Endodermal cell (in vitro differentiated cells): Measurements from ENCODE around the gene PRR9. TPM values are rescaled to one million over a fixed set of nuclear protein-coding genes. Genes with fewer than 3 reads are reported as not detected.

Experiments
- DNase-seq: peaks from one replicate; pipeline ENCODE4 v3.0.0-alpha.2; 2017
- H3K27ac ChIP-seq: 2 replicates; pipeline ENCODE4 v1.5.1; 2013; ENCODE audit warnings: mild to moderate bottlenecking, low read depth, low read length, moderate library complexity
- H3K27me3 ChIP-seq: 2 replicates; pipeline ENCODE4 v1.6.1; 2013; ENCODE audit warnings: mild to moderate bottlenecking, low read length, moderate library complexity; ENCODE audit not compliant: insufficient read depth, control insufficient read depth, poor library complexity, severe bottlenecking
- H3K36me3 ChIP-seq: 2 replicates; pipeline ENCODE4 v1.7.0; 2013; ENCODE audit warnings: mild to moderate bottlenecking, low read length, moderate library complexity; ENCODE audit not compliant: control insufficient read depth, insufficient read depth
- H3K4me1 ChIP-seq: one replicate; pipeline ENCODE4 v1.7.0; 2013; ENCODE audit warnings: low read length; ENCODE audit not compliant: control insufficient read depth, insufficient read depth
- H3K4me3 ChIP-seq: 2 replicates; pipeline ENCODE4 v1.5.1; 2013; ENCODE audit warnings: mild to moderate bottlenecking, low read length, moderate library complexity
- H3K9ac ChIP-seq: 2 replicates; pipeline ENCODE4 v1.6.1; 2013; ENCODE audit warnings: mild to moderate bottlenecking, low read length, moderate library complexity; ENCODE audit not compliant: poor library complexity, severe bottlenecking; ENCODE audit errors: extremely low read depth
- H3K9me3 ChIP-seq: 2 replicates; pipeline ENCODE4 v1.6.1; 2013; ENCODE audit warnings: mild to moderate bottlenecking, low read length, moderate library complexity; ENCODE audit not compliant: control insufficient read depth
- H3K27ac Mint-ChIP-seq: 2 replicates; pipeline ENCODE4 v1.8.0; 2020; ENCODE audit warnings: mixed read lengths
- H3K27me3 Mint-ChIP-seq: 2 replicates; pipeline ENCODE4 v1.8.0; 2021; ENCODE audit warnings: mild to moderate bottlenecking, mixed read lengths; ENCODE audit not compliant: insufficient read depth
- H3K36me3 Mint-ChIP-seq: 2 replicates; pipeline ENCODE4 v1.8.0; 2020; ENCODE audit warnings: low read depth, mixed read lengths
- H3K4me1 Mint-ChIP-seq: 2 replicates; pipeline ENCODE4 v1.8.0; 2020; ENCODE audit warnings: mixed read lengths
- H3K4me3 Mint-ChIP-seq: 2 replicates; pipeline ENCODE4 v1.8.0; 2020; ENCODE audit warnings: mild to moderate bottlenecking, moderate library complexity, mixed read lengths
- H3K9me3 Mint-ChIP-seq: 2 replicates; pipeline ENCODE4 v1.8.0; 2020; ENCODE audit warnings: mild to moderate bottlenecking, mixed read lengths
- CTCF ChIP-seq: fragments of 200-600 bp; sonication (generic); conservative IDR thresholded peaks from 2 replicates; pipeline ENCODE4 v1.5.0; 2021; ENCODE audit warnings: antibody characterized with exemption, mild to moderate bottlenecking
- WGBS, 2 experiments: methylation state at CpG; one replicate each; pipeline versions ENCODE4 v1.1.5 to v1.1.7; 2013; ENCODE audit warnings: missing lambda C conversion rate in 2 of 2, mixed read lengths in 1 of 2; ENCODE audit not compliant: insufficient coverage in 1 of 2, insufficient read length in 1 of 2; 5-methylcytosine and 5-hydroxymethylcytosine counted together
- total RNA-seq, 2 donors: library from RNA; stranded (reverse); fragmentation: NEBNext Ultra II Directional in 1 of 2; extraction: Animal tissue kit (Norgen Biotek cat#: 25700) in 1 of 2; gene quantifications; 2 replicates in 1 of 2; 3 replicates in 1 of 2; pipeline ENCODE4 v1.2.1, GENCODE V29; 2021

The PRR9 gene
- total RNA-seq, 2 donors from 2014 or later = not detected

GRCh38 chr1:153248176-153248879 is 30.9 kb downstream of the PRR9 start:
- Histone ChIP-seq H3K4me3 (no peak overlapping the region), H3K9ac (no peak overlapping the region), H3K9me3 (no peaks in the 10 kb centered on the region), H3K4me1 (peaks cover 3% of the 10 kb centered on the region), H3K36me3 (no peaks in the 10 kb centered on the region), H3K27ac (no peak overlapping the region), H3K27me3 (no peaks in the 10 kb centered on the region)
- Mint-ChIP-seq H3K27ac (no peak overlapping the region), H3K4me3 (no peak overlapping the region), H3K4me1 (no peaks in the 10 kb centered on the region), H3K36me3 (no peaks in the 10 kb centered on the region), H3K9me3 (no peaks in the 10 kb centered on the region), H3K27me3 (peaks cover 17% of the 10 kb centered on the region)
- no peak for DNase-seq
- WGBS, 2 experiments = 73% methylated on average over 5 of the region's 5 CpGs; no CpG with 5 or more reads in 1 of the 2 experiments
- no peak for TF ChIP-seq CTCF

- WGBS, 2 experiments = 84% methylated on average over 1 of the region's 1 CpG; no CpG with 5 or more reads in 1 of the 2 experiments
- Histone ChIP-seq H3K9me3 (no peaks in the 10 kb centered on the region), H3K9ac (no peak overlapping the region), H3K36me3 (no peaks in the 10 kb centered on the region), H3K27me3 (peaks cover 4% of the 10 kb centered on the region), H3K27ac (no peak overlapping the region), H3K4me1 (peaks cover 3% of the 10 kb centered on the region), H3K4me3 (no peak overlapping the region)
- Mint-ChIP-seq H3K4me1 (no peaks in the 10 kb centered on the region), H3K36me3 (no peaks in the 10 kb centered on the region), H3K9me3 (no peaks in the 10 kb centered on the region), H3K27me3 (peaks cover 22% of the 10 kb centered on the region), H3K27ac (no peak overlapping the region), H3K4me3 (no peak overlapping the region)
- no peak for TF ChIP-seq CTCF
- DNase-seq = no peak
These were observed 32.8 kb downstream of the PRR9 start for GRCh38 chr1:153250166-153250565.

GRCh38 chr1:153251087-153251486 is 33.7 kb downstream of the PRR9 start:
- no peaks in the 10 kb centered on the region for H3K36me3 ChIP-seq
- Mint-ChIP-seq H3K27ac (no peak overlapping the region), H3K9me3 (no peaks in the 10 kb centered on the region), H3K36me3 (no peaks in the 10 kb centered on the region), H3K4me1 (no peaks in the 10 kb centered on the region), H3K27me3 (peaks cover 21% of the 10 kb centered on the region), H3K4me3 (no peak overlapping the region)
- DNase-seq = no peak
- no peak overlapping the region for H3K9ac ChIP-seq
- no peak overlapping the region for H3K27ac ChIP-seq
- 78 to 100% methylated on average over 2 of the region's 2 CpGs for WGBS, 2 experiments
- H3K9me3 ChIP-seq = no peaks in the 10 kb centered on the region
- peaks cover 7% of the 10 kb centered on the region for H3K27me3 ChIP-seq
- no peak for TF ChIP-seq CTCF
- H3K4me1 ChIP-seq = peaks cover 3% of the 10 kb centered on the region
- H3K4me3 ChIP-seq = no peak overlapping the region
